HG02973 (cell line): ENCODE results near the gene MED13.
"Not testable (repeated sequence)": the region's sequence is repeated elsewhere in the genome, so short reads cannot be mapped to it uniquely, and the experiment has no call there.

Source experiments
- ATAC-seq: cut with Tn5 transposase; IDR thresholded peaks from one replicate; pipeline ENCODE4 v1.9.1; 2021; ENCODE audit warnings: moderate library complexity; ENCODE audit not compliant: unreplicated experiment

The MED13 gene

GRCh38 chr17:62062302-62062701 is 2.8 kb downstream of the MED13 start:
- no peak for ATAC-seq

- no peak for ATAC-seq
Measured at GRCh38 chr17:62059414-62059813, 5.7 kb downstream of the MED13 start.

DNA sequence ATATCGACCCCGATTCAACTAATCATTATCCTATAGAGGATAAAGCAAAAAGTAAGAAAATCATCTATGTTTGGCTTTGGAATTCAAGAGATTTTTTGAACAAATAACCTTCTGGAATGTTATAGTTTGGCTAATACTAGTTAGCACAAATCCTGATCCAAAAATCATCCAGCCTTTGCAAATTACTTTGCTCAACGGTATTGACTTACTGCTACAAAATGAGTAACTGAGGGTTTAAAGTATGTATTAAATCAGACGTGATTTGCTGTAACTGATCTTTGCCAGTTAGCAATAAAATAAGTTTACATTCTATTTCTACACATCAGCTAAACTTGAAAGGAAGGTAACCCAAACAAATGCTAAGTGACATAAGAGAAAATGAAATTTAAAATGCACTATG is 6.5 kb downstream of the MED13 start:
- no peak for ATAC-seq

DNA sequence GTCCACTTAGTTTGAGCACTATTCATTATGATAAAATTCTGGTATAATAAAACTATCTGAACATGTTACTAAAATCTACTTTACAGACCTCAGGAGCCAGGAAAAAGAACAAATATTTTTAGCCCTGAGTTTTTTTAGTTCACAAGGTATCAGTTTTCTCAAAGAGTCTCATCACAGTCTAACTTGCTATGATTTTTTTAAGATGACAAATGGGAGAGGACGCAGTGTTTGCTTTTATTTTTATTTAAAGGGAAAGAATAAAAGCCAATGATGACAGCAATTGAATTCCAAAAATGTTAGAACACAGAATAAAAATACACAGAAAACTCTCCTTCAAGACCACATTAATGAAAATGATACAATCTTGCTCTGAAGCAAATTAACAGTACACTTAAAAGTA is 7.4 kb downstream of the MED13 start:
- no peak for ATAC-seq

DNA sequence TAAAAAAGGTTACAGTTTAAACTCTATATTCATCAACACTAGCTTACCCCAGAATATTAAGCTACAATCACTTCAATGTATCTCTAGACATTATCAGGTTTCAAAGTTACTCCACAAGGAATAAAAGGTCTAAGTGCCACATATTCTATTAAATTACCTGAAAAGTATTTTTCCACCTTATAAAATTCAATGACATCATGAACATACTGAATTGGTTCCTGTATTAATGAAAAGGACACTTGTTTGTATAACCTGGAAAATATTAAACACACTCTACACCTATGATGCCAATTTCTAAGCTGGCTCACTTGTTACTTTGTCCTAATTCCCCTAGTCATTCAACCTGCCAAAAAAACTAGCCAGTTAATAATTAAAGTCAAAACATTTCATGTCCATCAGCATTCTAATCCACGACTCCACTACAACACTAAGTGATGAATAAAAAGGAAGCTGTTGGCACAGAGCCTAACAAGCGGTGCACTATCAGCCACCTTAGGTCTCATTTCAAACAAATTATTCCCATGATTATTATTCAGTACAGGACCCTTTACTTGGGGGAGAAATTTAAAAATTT is 12.2 kb downstream of the MED13 start:
- ATAC-seq = no peak

DNA sequence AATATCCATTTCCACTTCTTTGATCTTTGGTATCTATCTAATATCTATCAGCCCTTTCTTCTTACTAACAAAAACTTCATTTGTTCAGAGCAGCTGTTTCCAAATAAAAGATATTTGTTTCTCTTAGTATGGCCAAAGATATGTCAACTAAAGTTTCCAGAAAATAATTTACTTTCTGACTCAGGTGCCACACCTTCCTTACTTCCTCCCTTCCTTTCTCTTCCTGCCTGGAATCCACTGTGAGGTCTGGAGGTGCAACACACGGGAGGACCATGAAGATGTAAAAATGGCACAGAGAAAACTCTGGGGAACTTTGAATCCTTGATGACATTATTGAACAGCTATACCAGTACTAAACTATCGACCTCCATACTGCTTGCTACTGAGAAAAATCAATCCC is 14.0 kb downstream of the MED13 start:
- no peak for ATAC-seq

DNA sequence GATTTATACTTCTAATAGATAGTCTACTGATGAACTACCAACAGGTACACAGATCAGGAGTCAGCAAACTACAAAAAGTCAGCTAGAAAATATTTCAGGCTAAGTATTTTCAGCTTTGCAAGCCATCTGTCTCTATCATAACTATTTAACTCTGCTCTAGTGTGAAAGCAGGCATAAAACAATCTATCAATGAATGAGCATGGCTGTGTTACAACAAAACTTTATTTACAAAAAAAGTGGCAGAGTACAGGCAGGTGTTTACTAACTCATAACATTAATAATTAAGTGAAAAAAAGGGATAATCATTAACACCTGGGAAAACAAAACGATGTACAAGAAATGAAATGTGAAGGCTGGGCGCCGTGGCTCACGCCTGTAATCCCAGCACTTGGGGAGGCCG is 15.8 kb downstream of the MED13 start:
- ATAC-seq = no peak

GRCh38 chr17:62048262-62048661 is 16.8 kb downstream of the MED13 start:
- ATAC-seq = no peak

- no peak for ATAC-seq
Measured at GRCh38 chr17:62045517-62045916, 19.6 kb downstream of the MED13 start.

DNA sequence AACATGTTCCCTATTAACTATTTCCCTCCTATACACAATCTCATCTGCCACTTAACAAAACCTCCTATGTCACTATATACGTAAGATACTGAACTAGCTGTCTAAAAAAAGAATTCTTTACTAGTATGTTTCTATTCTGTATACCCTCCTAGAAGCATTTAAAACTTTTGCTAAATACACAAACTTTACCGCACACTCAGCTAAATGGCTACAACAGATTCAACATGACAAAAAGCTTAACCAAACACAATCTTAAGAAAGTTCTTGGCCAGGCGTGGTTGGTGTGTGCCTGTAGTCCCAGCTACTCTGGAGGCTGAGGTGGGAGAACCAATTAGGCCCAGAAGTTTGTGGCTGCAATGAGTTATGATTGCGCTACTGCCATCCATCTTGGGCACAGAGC is 20.0 kb downstream of the MED13 start:
- no peak for ATAC-seq

DNA sequence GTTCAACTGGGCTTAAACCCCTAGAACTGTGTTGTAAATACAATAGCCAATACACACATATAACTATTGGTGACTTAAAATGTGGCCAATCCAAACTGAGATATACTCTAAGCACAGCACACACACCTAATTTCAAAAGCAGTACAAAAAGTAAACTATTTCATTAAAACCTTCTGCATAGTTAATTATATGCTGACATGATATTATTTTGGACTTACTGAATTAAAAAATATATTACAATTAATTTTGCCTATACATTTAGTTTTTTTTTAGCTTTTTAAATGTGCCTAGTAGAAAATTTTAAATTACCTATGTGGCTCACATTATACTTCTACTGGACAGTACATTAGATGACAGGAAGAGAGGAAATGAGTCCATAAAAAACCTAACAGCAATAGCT is 21.5 kb downstream of the MED13 start:
- ATAC-seq = no peak

DNA sequence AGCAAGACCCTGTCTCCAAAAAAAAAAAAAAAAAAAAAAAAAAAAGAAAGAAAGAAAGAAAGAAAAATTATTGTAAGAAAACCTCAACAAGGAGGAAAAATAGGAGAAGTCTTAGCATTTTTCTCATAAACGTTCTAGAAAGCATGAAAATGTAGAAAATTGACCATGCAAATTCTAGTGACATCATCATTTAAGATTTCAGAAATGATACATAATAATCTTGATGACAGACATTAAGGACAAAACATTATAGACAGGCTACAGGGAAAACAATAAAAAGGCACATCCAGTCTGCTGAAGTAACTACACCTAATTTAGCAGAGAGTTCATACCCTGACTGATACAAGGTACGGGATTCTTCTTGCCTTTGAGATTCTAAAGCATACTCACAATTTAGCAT is 21.9 kb downstream of the MED13 start:
- no peak for ATAC-seq

DNA sequence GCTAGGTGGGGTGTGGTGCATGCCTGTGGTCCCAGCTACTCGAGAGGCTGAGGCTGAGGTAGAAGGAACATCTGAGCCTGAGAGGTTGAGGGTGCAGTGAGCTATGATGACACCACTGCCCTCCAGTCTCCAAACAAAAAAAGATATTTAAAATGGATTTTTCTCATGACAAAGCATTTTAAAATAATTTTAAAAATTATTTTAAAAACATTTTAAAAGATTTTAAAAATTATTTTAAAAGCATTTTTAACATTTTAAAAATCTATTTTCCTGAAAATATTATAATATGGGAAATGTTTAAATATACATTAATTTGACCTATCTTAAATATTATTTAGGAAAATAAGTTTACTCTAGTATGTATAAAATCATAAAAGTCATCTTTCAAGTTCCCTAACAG is 26.8 kb downstream of the MED13 start:
- no peak for ATAC-seq

DNA sequence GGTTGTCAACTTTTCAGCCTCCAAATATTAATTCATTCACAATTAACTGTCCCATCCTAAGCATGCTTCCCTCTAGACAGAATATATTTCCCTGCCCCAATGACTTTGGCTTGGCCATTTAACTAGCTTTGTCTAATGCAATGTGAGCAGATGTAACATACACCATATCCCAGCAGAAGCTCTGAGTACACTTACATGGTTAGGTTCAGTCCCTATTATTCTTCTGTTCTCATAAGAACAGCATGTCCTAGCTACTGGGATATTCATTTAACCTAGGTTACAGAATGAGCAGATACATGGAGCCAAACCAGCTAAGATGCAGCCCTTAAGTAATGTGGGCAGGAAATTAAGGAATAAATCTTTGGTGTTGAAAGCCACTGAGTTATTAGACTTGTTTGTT is 31.8 kb downstream of the MED13 start:
- no peak for ATAC-seq

GRCh38 chr17:62032480-62032879 is 32.6 kb downstream of the MED13 start:
- no peak for ATAC-seq

GRCh38 chr17:62030264-62030663 is 34.8 kb downstream of the MED13 start:
- ATAC-seq = no peak

DNA sequence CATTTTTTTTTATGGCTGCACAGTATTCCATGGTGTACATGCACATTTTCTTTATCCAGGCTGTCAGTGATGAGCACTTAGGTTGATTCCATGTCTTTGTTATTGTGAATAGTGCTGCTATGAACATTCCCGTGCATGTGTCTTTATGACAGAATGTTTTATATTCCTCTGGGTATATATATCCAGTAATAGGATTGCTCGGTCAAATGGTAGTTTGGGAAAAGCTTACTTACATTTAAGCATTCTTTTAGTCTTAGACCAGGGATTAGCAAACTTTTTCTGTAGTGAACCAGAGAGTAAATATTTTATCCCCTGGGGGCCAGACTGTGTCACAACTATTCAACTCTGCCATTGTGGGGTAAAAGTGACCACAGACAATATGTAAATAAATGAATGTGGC is 40.2 kb downstream of the MED13 start:
- no peak for ATAC-seq

DNA sequence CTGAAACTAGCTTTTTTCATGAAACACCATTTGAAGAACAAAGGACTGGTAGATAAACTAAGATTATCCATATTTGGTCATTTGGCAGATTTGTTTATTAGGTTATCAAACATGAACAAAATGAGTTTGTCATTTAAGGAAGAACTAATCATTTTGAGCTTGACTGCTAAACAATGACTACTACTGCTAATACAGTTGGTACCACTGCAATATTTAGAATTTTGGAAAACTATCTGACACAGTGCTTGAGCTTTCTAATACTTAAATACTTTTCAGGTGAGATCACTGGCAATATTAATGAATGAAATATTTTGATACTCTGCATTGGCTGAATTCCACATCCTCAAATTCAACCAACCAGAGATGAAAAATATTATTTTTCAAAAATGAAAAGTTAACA is 47.2 kb downstream of the MED13 start:
- ATAC-seq = no peak

DNA sequence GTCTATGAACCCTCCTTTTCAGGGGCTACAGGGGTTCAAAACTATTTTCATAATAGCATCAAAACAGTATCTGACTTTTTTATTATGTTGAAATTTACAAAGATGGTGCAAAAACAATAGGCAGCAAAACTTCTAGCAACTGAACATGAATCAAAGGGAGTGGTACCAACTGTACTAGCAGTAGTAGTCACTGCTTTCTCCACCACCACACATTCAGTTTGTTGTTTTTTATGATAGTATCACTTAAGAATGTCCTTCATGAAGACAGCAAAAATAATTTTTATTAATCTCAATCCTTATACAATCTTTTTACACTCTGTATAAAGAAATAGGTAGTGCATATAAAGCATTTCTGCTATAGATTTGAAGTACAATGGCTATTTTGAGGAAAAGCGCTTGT is 47.6 kb downstream of the MED13 start:
- ATAC-seq = no peak

DNA sequence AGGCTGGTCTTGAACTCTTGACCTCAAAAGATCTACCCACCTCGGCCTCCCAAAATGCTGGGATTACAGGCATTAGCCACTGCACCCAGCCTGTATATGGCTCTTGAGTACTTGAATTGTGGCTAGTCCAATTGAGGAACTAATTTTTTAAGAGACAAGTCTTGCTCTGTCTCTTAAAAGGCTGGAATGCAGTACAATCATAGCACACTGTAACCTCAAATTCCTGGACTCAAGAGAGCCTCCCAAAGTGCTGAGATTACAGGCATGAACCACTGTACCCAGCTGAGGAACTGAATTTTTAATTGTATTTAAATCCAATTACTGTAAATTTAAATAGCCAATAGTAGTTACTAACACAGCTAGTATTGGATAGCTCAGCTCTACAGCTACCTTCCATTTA is 50.6 kb downstream of the MED13 start:
- ATAC-seq = no peak

GRCh38 chr17:62009220-62009619 is 55.9 kb downstream of the MED13 start:
- ATAC-seq = no peak

DNA sequence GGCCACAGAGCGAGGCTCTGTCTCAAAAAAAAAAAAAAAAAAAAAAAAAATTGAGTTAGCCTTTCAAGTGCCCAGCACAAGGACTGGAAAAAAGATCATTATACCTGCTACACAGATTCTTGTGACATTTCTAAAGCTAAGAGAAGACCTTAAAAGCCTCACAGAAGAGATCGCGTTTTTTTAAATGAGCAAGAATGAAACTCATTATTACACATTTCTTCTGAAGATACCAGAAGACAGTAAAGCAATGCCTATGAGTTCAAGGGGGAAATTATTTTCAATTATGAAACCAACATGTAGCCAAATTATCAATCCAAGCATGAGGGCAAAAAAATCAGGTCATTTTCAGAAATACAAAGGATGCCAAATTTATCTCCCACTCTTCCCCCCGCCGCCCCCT is 56.8 kb downstream of the MED13 start:
- ATAC-seq = no peak

- no peak for ATAC-seq
Measured at GRCh38 chr17:62004388-62004787, 60.7 kb downstream of the MED13 start.

DNA sequence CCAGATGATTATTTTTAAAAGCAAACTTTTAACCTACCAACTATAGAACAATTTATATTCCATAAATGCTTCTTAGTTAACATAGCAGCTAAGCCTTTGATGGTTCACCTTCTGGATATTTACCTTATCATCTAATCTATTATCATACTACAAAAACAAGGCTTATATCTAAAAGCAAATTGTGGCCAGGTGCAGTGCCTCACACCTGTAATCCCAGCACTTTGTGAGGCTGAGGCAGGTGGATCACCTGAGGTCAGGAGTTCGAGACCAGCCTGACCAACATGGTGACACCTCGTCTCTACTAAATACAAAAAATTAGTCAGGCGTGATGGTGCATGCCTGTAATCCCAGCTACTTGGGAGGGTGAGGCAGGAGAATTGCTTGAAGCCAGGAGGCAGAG is 61.9 kb downstream of the MED13 start:
- ATAC-seq = not testable (repeated sequence)
